Testis (tissue), 2 donors: ENCODE measurements around the gene SDSL.

Experiments
- POLR2A ChIP-seq: fragments of 450-650 bp; IDR thresholded peaks from one replicate; pipeline ENCODE4 v1.6.1; 2017; ENCODE audit warnings: antibody characterized with exemption, mild to moderate bottlenecking, moderate library complexity
- TF ChIP-seq, protein P1 (sequence below), 3 experiments: fragments of 450-650 bp in 2 of 3; fragments of 200-600 bp in 1 of 3; sonication (generic) in 1 of 3; IDR thresholded peaks; one replicate each; pipeline ENCODE4 v1.5.1; 2016 to 2019; ENCODE audit warnings: antibody characterized with exemption in 3 of 3, mild to moderate bottlenecking in 2 of 3, moderate library complexity in 1 of 3

GRCh38 chr12:113449839-113450238 is 27.7 kb downstream of the SDSL start:
- TF ChIP-seq, protein P1, sequence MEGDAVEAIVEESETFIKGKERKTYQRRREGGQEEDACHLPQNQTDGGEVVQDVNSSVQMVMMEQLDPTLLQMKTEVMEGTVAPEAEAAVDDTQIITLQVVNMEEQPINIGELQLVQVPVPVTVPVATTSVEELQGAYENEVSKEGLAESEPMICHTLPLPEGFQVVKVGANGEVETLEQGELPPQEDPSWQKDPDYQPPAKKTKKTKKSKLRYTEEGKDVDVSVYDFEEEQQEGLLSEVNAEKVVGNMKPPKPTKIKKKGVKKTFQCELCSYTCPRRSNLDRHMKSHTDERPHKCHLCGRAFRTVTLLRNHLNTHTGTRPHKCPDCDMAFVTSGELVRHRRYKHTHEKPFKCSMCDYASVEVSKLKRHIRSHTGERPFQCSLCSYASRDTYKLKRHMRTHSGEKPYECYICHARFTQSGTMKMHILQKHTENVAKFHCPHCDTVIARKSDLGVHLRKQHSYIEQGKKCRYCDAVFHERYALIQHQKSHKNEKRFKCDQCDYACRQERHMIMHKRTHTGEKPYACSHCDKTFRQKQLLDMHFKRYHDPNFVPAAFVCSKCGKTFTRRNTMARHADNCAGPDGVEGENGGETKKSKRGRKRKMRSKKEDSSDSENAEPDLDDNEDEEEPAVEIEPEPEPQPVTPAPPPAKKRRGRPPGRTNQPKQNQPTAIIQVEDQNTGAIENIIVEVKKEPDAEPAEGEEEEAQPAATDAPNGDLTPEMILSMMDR (IDR thresholded peaks at IDR 0.05), result no peak
- TF ChIP-seq POLR2A, result no peak
